Activated naive CD8-positive, alpha-beta T cell treated with anti-CD3 and anti-CD28 coated beads, Interleukin-2, amount 50 U/mL, for 24 hours (primary cell): ENCODE data around the gene VIPAS39.

ENCODE experiments used
- ATAC-seq: fragments of 150-1000 bp; cut with Tn5 transposase; one replicate; pipeline ENCODE4 v1.10.0; 2021
- DNase-seq: peaks from one replicate; pipeline ENCODE4 v3.0.0; 2021
- H3K27ac Mint-ChIP-seq: one replicate; pipeline ENCODE4 v1.8.0; 2021; ENCODE audit warnings: mild to moderate bottlenecking, mixed read lengths
- H3K27me3 Mint-ChIP-seq: one replicate; pipeline ENCODE4 v1.8.0; 2021; ENCODE audit warnings: mixed read lengths
- H3K36me3 Mint-ChIP-seq: one replicate; pipeline ENCODE4 v1.8.0; 2021; ENCODE audit warnings: low read depth, mixed read lengths
- H3K4me1 Mint-ChIP-seq: one replicate; pipeline ENCODE4 v1.8.0; 2021; ENCODE audit warnings: mixed read lengths
- H3K4me3 Mint-ChIP-seq: one replicate; pipeline ENCODE4 v1.8.0; 2021; ENCODE audit warnings: mild to moderate bottlenecking, moderate library complexity, mixed read lengths
- H3K9me3 Mint-ChIP-seq: one replicate; pipeline ENCODE4 v1.8.0; 2021; ENCODE audit warnings: mixed read lengths

VIPAS39 gene

GRCh38 chr14:77403768-77404167 is 53.6 kb downstream of the VIPAS39 start:
- no peak for DNase-seq
- Mint-ChIP-seq H3K27ac (no peak overlapping the region), H3K9me3 (no peaks in the 10 kb centered on the region), H3K4me3 (no peak overlapping the region), H3K36me3 (no peaks in the 10 kb centered on the region), H3K4me1 (peaks cover 11% of the 10 kb centered on the region), H3K27me3 (no peaks in the 10 kb centered on the region)
- ATAC-seq = no peak

GRCh38 chr14:77400216-77400615 is 57.2 kb downstream of the VIPAS39 start:
- no peaks in the 10 kb centered on the region for H3K4me1 Mint-ChIP-seq
- no peaks in the 10 kb centered on the region for H3K36me3 Mint-ChIP-seq
- H3K27me3 Mint-ChIP-seq = no peaks in the 10 kb centered on the region
- H3K27ac Mint-ChIP-seq = no peak overlapping the region
- H3K9me3 Mint-ChIP-seq = no peaks in the 10 kb centered on the region
- no peak for DNase-seq
- no peak for ATAC-seq
- H3K4me3 Mint-ChIP-seq = no peak overlapping the region

GRCh38 chr14:77390188-77390587 is 67.2 kb downstream of the VIPAS39 start:
- Mint-ChIP-seq H3K4me3 (no peak overlapping the region), H3K27me3 (no peaks in the 10 kb centered on the region), H3K9me3 (no peaks in the 10 kb centered on the region), H3K36me3 (no peaks in the 10 kb centered on the region), H3K4me1 (no peaks in the 10 kb centered on the region), H3K27ac (no peak overlapping the region)
- DNase-seq (no peak), ATAC-seq (no peak)

- Mint-ChIP-seq H3K4me3 (no peak overlapping the region), H3K27ac (no peak overlapping the region), H3K9me3 (no peaks in the 10 kb centered on the region), H3K4me1 (peaks cover 25% of the 10 kb centered on the region), H3K27me3 (no peaks in the 10 kb centered on the region), H3K36me3 (peaks cover 14% of the 10 kb centered on the region)
- ATAC-seq = no peak
- no peak for DNase-seq
Observed at GRCh38 chr14:77378701-77379100, 78.7 kb downstream of the VIPAS39 start.

- no peaks in the 10 kb centered on the region for H3K9me3 Mint-ChIP-seq
- no peaks in the 10 kb centered on the region for H3K27me3 Mint-ChIP-seq
- no peak overlapping the region for H3K27ac Mint-ChIP-seq
- DNase-seq (no peak), ATAC-seq (peak; percentile 2)
- H3K36me3 Mint-ChIP-seq = peaks cover 24% of the 10 kb centered on the region
- peaks cover 37% of the 10 kb centered on the region for H3K4me1 Mint-ChIP-seq
- H3K4me3 Mint-ChIP-seq = no peak overlapping the region
Observed at GRCh38 chr14:77377502-77377844, 79.9 kb downstream of the VIPAS39 start.

GRCh38 chr14:77376771-77377501 is 80.5 kb downstream of the VIPAS39 start, which contains the start of the genes SAMD15 and TMED8:
SAMD15 (plus strand) TSS chr14:77377379; CDS start chr14:77377419, 40 bp downstream.
TMED8 (minus strand) TSS chr14:77377094; CDS start chr14:77377053, 41 bp downstream.
- Mint-ChIP-seq H3K9me3 (no peaks in the 10 kb centered on the region), H3K4me3 (no peak within 1 kb of the TSS), H3K36me3 (peaks cover 25% of the 10 kb centered on the region), H3K4me1 (peaks cover 42% of the 10 kb centered on the region), H3K27ac (peak within 1 kb of the TSS; percentile 89), H3K27me3 (no peaks in the 10 kb centered on the region)
- DNase-seq (peak; percentile 86), ATAC-seq (peak; percentile 96)
